NCI-H1930 (cell line): ENCODE data around the gene NDST1.

Source experiments
- DNase-seq, 2 experiments: peaks; one replicate each; lab custom pipeline; 2025; lab: John Stamatoyannopoulos, UW

The NDST1 gene

GRCh38 chr5:150544611-150545219, 36.8 kb downstream of the NDST1 start:
- peak in 1 of 2 experiments; percentile 21 for DNase-seq

- DNase-seq = no peak
These were observed 37.3 kb downstream of the NDST1 start for GRCh38 chr5:150545246-150545645.

DNA sequence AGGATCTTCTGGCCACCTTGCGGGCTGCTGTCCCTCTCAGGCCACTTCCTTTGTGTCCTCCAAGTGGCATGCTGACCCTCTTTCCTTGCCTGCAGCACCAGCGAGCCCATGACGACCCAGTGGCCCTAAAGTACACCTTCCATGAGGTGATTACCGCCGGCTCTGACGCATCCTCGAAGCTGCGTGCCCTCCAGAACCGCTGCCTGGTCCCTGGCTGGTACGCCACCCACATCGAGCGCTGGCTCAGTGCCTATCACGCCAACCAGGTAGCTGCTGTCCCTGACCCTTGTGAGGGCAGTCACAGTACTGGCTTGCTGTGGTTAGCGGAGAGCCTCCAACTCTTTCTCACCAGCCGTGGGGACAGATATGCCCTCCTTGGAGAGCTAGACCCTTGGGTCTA, 40.2 kb downstream of the NDST1 start:
- no peak for DNase-seq

DNA sequence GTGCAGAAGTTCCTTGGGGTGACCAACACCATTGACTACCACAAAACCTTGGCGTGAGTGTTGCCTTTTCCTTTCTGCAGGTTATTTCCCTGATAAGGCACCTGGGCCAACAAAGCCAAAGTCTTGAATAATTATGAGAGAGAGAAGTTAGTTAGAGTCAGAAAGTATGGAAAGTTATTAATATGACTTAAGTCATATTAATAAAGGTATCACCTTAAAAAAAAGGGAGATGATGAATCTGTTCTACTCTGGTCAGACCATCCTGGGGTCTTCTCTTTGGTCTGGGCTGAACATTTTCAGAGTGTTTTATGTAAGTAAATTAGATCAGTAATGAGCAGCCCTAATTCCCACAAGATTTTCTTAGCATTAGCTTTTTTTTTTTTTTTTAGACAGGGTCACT, 41.8 kb downstream of the NDST1 start:
- no peak for DNase-seq

DNA sequence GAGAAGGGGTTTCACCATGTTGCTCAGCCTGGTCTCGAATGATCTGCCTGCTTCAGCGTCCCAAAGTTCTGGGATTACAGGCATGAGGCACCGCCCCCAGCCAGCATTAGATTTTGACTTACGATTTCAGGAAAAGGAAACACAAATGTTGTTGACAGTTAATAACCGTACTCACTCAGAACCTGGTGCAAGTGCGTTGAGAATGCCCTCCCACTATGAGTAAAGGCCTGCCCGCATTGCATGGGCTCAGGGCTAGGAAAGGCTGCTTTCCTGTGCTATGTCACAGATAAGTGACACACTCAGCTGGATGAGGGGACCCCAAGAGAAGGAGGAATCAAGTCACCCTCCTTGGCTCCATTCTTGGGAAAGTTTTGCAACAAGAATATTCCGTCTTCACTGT, 42.4 kb downstream of the NDST1 start:
- DNase-seq = no peak

DNA sequence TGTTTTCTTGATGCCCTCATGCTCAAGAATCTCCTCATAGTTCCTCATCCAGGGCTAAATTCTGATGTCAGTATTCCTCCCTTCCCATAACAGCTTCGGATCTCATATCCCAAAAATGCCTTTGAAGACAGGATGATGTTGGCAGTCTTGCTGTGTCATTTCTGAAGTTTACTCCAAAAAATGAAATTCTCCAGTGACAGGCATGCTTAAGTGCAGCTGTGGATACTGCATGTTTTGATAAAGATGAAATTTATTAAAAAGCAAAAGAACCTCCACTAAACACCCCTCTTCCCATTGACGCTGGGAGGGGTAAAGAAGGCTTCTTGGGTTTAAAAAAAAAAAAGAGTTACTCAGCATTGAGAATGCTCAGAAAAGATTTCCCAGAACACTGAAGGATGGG, 43.1 kb downstream of the NDST1 start:
- no peak for DNase-seq

- DNase-seq = no peak
These were observed 45.5 kb downstream of the NDST1 start for GRCh38 chr5:150553402-150553801.

GRCh38 chr5:150553911-150554310, 46.0 kb downstream of the NDST1 start:
- no peak for DNase-seq

DNA sequence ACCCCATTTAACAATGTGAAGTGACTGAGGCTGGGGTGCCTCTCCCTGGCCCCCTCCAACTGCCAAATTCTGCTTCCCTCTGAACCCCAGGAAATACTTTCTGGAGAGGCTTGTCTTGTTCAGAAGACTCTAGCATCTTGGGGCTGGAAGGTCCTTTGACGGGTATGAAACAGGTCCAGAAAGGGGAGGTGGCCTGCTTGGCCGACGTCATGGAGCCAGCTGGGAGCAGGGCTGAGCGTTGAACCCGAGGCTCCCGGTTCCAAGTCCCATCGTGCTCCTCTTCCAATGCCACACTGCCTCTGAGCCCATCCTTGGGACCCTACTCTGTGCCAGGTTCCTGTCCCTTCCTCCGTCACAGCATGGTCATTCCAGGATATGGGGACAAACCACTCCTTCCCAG, 46.9 kb downstream of the NDST1 start:
- no peak for DNase-seq

DNA sequence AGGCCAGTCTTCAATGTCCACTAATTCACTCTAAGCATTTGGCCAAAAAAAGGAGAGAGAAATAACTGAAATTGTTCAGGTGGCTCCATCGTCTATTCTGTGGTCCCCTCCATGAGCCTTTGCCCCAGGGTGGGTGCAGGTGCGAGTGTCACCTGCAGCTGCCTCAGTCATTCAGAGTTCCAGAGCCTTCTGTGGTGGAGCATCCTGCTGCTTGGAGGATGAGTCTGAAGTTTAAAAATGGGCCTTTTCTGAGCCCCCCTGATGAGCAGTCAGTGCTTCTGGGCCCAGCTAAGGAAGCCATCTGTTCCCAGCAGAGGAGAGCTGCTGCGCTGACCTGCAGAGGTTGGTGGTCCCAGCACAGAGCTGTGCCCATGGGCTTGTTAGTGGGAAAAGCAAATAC, 48.2 kb downstream of the NDST1 start:
- DNase-seq = no peak

DNA sequence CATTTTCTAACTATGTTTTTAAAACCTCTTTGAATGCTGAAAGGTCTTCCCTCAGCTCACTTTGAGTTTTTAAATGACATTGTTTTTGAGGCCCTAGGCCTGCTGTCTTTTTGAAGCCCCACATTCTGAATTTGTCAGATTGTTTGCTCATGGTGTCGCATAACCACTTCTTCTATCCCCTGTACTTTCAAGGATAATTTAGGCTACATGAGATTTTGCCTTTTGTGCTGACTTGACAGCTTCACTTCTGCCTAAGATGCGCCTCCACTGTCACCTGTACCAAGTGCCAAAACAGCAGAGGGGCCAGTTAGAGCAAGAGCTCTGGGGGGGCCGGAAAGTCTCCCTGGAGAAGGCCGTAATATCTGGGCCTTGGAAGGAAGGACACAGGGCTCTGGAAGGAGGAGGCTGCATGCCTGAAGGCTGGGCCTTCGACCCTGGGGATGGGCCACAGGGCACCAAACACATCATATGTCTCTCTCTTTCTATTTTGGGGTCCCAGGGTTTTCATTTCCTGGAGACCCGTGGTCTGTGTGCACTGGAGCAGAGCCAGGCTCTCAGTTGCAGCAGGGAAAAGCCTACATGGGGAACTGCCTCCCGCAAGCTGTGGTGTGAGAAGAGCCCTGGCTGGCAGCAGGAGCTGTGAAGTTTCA, 49.1 kb downstream of the NDST1 start:
- no peak for DNase-seq

DNA sequence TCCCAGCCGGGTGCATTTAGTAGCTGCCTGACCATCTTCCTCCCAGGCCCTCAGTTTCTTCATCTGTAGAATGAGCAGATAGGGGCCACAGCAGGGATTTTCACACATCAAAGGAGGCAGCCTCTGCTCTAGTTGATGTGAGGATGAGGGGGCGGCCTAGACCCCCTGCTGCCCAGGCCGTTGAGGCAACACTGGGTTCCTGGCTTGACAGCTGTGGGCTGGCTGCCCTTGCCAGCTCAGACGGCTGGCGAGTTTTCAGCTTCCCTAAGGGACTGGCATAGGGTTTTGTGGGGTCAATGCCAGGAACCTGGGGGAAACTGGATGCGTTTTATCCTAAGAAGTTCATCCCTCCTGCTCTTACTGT, 49.6 kb downstream of the NDST1 start:
- DNase-seq = no peak

DNA sequence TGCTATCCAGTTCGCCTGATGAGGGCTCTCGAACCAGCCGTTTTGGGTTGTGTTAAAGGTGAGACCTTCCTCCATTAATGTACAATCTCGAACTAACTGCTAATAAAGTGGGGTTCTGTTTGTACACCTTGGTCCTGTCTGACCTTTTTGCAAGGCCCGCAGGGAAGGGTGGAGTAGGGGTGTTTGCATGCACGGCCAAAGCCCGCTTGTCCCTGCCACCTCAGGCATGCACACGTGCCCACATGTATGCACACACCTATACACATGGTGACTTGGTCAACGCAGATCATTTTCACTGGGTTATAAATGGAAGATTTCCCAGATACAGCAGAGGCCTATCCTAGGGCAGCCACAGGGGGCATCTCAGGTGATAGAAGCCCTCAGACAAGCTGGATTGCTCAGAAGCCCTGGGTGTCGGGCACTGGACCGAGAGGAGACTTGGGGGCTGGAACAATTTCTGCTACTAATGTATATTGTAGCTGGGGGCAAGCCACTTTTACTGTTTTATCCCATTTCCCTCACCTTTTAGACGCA, 50.2 kb downstream of the NDST1 start:
- no peak for DNase-seq

GRCh38 chr5:150559088-150559487, 51.2 kb downstream of the NDST1 start:
- DNase-seq = no peak

GRCh38 chr5:150559701-150560100, 51.8 kb downstream of the NDST1 start:
- DNase-seq = no peak

GRCh38 chr5:150560401-150561191, 52.7 kb downstream of the NDST1 start:
- peak; percentile 56 to 75 for DNase-seq

DNA sequence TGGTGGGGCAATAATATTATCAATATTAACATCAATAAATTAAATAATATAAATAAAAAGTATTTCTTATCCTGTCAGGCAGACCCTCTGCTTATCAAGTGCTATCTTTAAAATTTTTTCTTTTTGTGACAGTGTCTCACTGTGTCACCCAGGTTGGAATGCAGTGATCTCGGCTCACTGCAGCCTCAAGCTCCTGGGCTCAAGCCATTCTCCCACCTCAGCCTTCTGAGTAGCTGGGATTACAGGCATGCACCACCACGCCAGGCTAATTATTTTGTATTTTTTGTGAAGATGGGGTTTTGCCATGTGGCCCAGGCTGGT, 53.2 kb downstream of the NDST1 start:
- no peak for DNase-seq

- no peak for DNase-seq
These were observed 53.8 kb downstream of the NDST1 start for GRCh38 chr5:150561571-150562275.

DNA sequence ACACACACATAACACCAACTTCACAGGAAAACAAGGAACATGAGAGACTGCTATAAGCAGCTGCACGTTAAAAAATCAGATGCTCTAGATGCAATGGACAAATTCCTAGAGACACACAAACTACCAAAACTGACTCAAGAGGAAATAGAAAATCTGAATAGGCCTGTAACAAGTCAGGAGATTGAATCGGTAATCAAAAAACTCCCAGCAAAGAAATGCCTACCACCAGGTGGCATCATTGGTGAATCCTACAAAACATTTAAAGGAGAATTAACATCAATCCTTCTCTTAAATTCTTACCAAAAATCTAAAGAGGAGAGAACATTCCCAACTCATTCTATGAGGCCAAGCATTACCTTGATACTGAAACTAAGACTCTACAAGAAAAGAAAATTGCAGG, 54.9 kb downstream of the NDST1 start:
- DNase-seq = no peak

DNA sequence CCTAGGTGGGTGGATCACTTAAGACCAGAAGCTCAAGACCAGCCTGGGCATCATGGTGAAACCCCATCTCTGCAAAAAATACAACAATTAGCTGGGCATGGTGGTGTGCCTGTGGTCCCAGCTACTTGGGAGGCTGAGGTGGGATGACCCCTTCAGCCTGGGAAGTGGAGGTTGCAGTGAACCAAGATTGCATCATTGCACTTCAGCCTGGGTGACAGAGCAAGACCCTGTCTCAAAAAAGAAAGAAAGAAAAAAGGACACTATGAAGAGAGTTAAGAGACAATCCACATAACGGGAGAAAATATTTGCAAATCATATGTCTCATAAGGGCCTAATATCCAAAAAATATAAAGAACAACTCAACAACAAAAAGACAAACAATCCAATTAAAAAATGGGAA, 57.9 kb downstream of the NDST1 start:
- no peak for DNase-seq

DNA sequence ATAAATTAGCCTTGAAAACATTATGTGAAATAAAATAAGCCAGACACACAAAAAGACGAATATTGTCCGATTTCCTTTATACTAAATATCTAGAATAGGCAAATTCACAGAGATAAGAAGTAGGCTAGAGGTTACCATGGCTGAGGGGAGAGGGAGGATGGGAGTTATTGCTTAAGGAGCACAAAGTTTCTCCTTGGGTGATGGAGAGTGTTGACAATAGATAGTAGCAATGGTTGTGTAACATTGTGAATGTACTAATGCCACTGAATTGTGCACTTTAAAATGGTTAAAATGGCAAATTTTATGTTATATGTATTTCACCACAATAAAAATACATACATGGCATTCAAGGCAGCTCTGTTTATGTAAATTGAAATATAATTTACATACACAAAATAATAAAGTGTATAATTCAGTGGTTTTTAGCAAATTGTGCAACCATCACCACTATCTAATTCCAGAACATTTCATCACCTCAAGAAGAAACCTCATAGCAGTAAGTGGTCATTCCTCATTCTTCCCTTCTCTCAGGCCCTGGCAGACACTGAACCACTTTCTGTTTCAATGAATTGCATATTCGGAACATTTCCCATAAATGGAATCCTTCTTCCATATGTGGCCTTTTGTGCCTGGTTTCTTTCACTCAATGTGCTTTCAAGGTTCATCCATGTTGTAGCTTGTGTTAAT, 59.2 kb downstream of the NDST1 start:
- DNase-seq = no peak

- no peak for DNase-seq
These were observed 60.7 kb downstream of the NDST1 start for GRCh38 chr5:150568663-150569062.
